ENCODE results near the gene FEM1C. TPM values are rescaled to one million over a fixed set of nuclear protein-coding genes. Genes with fewer than 3 reads are reported as not detected.

FEM1C gene
- total and polyA plus RNA-seq, 12 donors = 4.5 to 15.5 (median 11.9) TPM

GRCh38 chr5:115496936-115497576, 47.5 kb downstream of the FEM1C start:
- WGBS, 4 donors = 58 to 79% (median 75%) methylated on average over 5 of the region's 5 CpGs

GRCh38 chr5:115494570-115495289, 49.8 kb downstream of the FEM1C start:
- Histone ChIP-seq H3K4me3 (no peak overlapping the region), H3K27ac (no peak overlapping the region), H3K36me3 (replicated peaks in 1 of 2) (no peaks in the 10 kb centered on the region), H3K9me3 (replicated peaks in 1 of 3) (no peaks in the 10 kb centered on the region), H3K27me3 (no peaks in the 10 kb centered on the region), H3K4me1 (replicated peaks in 1 of 2) (no peaks in the 10 kb centered on the region)
- TF ChIP-seq POLR2A (IDR thresholded peaks at IDR 0.05) (no peak), CTCF (IDR thresholded peaks at IDR 0.05) (no peak)
- DNase-seq = no peak
- 62 to 80% (median 68%) methylated on average over 6 of the region's 6 CpGs for WGBS, 4 donors
- intact Hi-C loops (cut with DNase I) = no loop called here

More at GRCh38 chr5:115496936-115497576, 47.5 kb downstream of the FEM1C start:
- Histone ChIP-seq H3K9me3 (replicated peaks in 1 of 3) (no peaks in the 10 kb centered on the region), H3K4me1 (replicated peaks in 1 of 2) (no peaks in the 10 kb centered on the region), H3K27ac (no peak overlapping the region), H3K4me3 (no peak overlapping the region), H3K27me3 (no peaks in the 10 kb centered on the region), H3K36me3 (replicated peaks in 1 of 2) (no peaks in the 10 kb centered on the region)
- intact Hi-C loops (cut with DNase I) = no loop called here
- TF ChIP-seq CTCF (IDR thresholded peaks at IDR 0.05) (no peak), POLR2A (IDR thresholded peaks at IDR 0.05) (no peak)
- no peak for DNase-seq

GRCh38 chr5:115490596-115490995, 54.0 kb downstream of the FEM1C start:
- DNase-seq = no peak
- Histone ChIP-seq H3K4me1 (replicated peaks in 1 of 2) (no peaks in the 10 kb centered on the region), H3K4me3 (no peak overlapping the region), H3K27ac (no peak overlapping the region), H3K27me3 (no peaks in the 10 kb centered on the region), H3K36me3 (replicated peaks in 1 of 2) (no peaks in the 10 kb centered on the region), H3K9me3 (replicated peaks in 1 of 3) (no peaks in the 10 kb centered on the region)
- TF ChIP-seq CTCF (IDR thresholded peaks at IDR 0.05) (no peak), POLR2A (IDR thresholded peaks at IDR 0.05) (no peak)
- 80 to 89% (median 83%) methylated on average over 2 of the region's 2 CpGs for WGBS, 4 donors
- intact Hi-C loops (cut with DNase I) = no loop called here

- no peaks in the 10 kb centered on the region for H3K4me1 ChIP-seq (replicated peaks in 1 of 2)
- intact Hi-C loops (cut with DNase I) = no loop called here
- no peaks in the 10 kb centered on the region for H3K9me3 ChIP-seq (replicated peaks in 1 of 3)
- H3K27ac ChIP-seq = no peak overlapping the region
- no peak overlapping the region for H3K4me3 ChIP-seq
- DNase-seq = no peak
- TF ChIP-seq POLR2A (IDR thresholded peaks at IDR 0.05) (no peak), CTCF (IDR thresholded peaks at IDR 0.05) (no peak)
- no peaks in the 10 kb centered on the region for H3K36me3 ChIP-seq (replicated peaks in 1 of 2)
- H3K27me3 ChIP-seq = no peaks in the 10 kb centered on the region
These were observed 54.8 kb downstream of the FEM1C start for GRCh38 chr5:115489733-115490132.
